Calu3 (cell line): Measurements from ENCODE around the gene COL5A1. TPM values are rescaled to one million over a fixed set of nuclear protein-coding genes. Genes with fewer than 3 reads are reported as not detected.

Experiments
- BruUV-seq: library from RNA; stranded (reverse); fragments of 400-500 nt; replicated peaks from 2 replicates; lab custom pipeline; 2021; lab: Mats Ljungman, UMichigan
- CTCF ChIA-PET: fragments of 300-600 bp; sonication (Branson Sonifier 250); formaldehyde crosslinking; loops from one replicate; lab custom pipeline; 2022; ENCODE audit warnings: antibody characterized with exemption; lab: Charles Lee
- DNase-seq: peaks from one replicate; pipeline ENCODE4 v3.0.0; 2022
- H3K27ac Mint-ChIP-seq: one replicate; pipeline ENCODE4 v1.8.0; 2022; ENCODE audit warnings: mixed read lengths; ENCODE audit not compliant: unreplicated experiment
- H3K27me3 Mint-ChIP-seq: one replicate; pipeline ENCODE4 v1.8.0; 2022; ENCODE audit warnings: mixed read lengths; ENCODE audit not compliant: unreplicated experiment
- H3K36me3 Mint-ChIP-seq: one replicate; pipeline ENCODE4 v1.8.0; 2022; ENCODE audit warnings: mild to moderate bottlenecking, moderate library complexity, mixed read lengths; ENCODE audit not compliant: insufficient read depth, unreplicated experiment
- H3K4me1 Mint-ChIP-seq: one replicate; pipeline ENCODE4 v1.8.0; 2022; ENCODE audit warnings: mild to moderate bottlenecking, low read depth, mixed read lengths; ENCODE audit not compliant: unreplicated experiment
- H3K4me3 Mint-ChIP-seq: one replicate; pipeline ENCODE4 v1.8.0; 2022; ENCODE audit warnings: mild to moderate bottlenecking, low read depth, moderate library complexity, mixed read lengths; ENCODE audit not compliant: unreplicated experiment
- H3K9me3 Mint-ChIP-seq: one replicate; pipeline ENCODE4 v1.8.0; 2022; ENCODE audit warnings: low read depth, mixed read lengths; ENCODE audit not compliant: unreplicated experiment
- intact Hi-C: fragments of 100-400 bp; cut with micrococcal nuclease; formaldehyde crosslinking; loops from one replicate; pipeline ENCODE4 v1.10.0; 2022; ENCODE audit not compliant: unreplicated experiment
- total RNA-seq: library from RNA; stranded (reverse); gene quantifications from 2 replicates; pipeline ENCODE4 v1.2.3, GENCODE V29; 2022
- TF ChIP-seq, protein P1 (sequence below): fragments of 200-600 bp; IDR thresholded peaks from one replicate; pipeline ENCODE4 v1.8.0; 2022; ENCODE audit warnings: antibody characterized with exemption; ENCODE audit not compliant: unreplicated experiment

Gene COL5A1
- total RNA-seq, 1 experiment from 2014 or later: not detected

DNA sequence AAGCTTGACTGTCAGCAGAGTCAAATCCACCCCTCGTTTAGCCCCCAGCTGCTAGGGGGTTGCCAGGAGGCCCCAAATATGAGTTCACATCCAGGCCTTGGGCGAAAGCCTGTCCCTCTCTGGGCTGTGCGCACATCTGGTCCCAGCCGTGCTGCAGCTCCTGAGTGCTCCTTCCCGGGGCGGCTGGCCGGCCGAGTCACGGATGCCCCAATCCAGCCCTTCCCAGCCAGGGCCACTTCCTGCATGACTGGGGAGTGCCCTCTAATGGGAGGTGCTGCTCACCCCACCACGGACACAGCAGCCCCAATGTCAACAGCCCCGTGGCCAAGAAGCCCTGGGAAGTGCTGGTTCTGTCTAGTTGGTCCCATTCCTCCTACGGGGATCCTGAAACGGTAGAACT, 135.6 kb downstream of the COL5A1 start:
- Mint-ChIP-seq H3K27me3 (no peaks in the 10 kb centered on the region), H3K4me3 (no peak overlapping the region), H3K4me1 (no peaks in the 10 kb centered on the region), H3K27ac (no peak overlapping the region), H3K9me3 (no peaks in the 10 kb centered on the region), H3K36me3 (no peaks in the 10 kb centered on the region)
- TF ChIP-seq, protein P1, sequence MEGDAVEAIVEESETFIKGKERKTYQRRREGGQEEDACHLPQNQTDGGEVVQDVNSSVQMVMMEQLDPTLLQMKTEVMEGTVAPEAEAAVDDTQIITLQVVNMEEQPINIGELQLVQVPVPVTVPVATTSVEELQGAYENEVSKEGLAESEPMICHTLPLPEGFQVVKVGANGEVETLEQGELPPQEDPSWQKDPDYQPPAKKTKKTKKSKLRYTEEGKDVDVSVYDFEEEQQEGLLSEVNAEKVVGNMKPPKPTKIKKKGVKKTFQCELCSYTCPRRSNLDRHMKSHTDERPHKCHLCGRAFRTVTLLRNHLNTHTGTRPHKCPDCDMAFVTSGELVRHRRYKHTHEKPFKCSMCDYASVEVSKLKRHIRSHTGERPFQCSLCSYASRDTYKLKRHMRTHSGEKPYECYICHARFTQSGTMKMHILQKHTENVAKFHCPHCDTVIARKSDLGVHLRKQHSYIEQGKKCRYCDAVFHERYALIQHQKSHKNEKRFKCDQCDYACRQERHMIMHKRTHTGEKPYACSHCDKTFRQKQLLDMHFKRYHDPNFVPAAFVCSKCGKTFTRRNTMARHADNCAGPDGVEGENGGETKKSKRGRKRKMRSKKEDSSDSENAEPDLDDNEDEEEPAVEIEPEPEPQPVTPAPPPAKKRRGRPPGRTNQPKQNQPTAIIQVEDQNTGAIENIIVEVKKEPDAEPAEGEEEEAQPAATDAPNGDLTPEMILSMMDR: no peak
- no TSS peak for BruUV-seq
- intact Hi-C loops: no loop called here
- DNase-seq: no peak
- CTCF ChIA-PET: no interaction called here

DNA sequence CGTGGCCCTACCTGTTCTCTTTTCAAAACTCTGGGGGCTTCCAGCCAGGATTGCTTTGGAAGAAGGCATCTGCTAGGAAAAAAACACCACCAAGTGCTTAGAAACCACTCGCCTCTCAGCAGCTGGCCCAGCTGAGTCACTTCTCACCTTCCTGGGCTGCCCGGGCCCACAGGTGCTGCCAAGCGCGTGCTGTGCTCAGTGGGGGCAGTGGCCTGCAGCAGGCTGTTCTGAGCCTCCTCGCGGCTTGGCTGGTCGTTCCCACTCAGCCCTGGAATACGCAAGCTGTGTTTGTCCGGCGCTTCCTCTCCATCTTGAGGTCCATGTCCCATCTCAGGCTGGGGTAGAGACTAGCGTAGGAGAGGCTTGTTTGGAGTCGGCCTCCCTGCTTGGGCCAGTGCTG, 136.6 kb downstream of the COL5A1 start:
- Mint-ChIP-seq H3K9me3 (no peaks in the 10 kb centered on the region), H3K27me3 (no peaks in the 10 kb centered on the region), H3K4me3 (no peak overlapping the region), H3K36me3 (no peaks in the 10 kb centered on the region), H3K27ac (no peak overlapping the region), H3K4me1 (no peaks in the 10 kb centered on the region)
- BruUV-seq: no TSS peak
- TF ChIP-seq, protein P1: no peak
- no peak for DNase-seq
- intact Hi-C loops: no loop called here
- CTCF ChIA-PET: no interaction called here

DNA sequence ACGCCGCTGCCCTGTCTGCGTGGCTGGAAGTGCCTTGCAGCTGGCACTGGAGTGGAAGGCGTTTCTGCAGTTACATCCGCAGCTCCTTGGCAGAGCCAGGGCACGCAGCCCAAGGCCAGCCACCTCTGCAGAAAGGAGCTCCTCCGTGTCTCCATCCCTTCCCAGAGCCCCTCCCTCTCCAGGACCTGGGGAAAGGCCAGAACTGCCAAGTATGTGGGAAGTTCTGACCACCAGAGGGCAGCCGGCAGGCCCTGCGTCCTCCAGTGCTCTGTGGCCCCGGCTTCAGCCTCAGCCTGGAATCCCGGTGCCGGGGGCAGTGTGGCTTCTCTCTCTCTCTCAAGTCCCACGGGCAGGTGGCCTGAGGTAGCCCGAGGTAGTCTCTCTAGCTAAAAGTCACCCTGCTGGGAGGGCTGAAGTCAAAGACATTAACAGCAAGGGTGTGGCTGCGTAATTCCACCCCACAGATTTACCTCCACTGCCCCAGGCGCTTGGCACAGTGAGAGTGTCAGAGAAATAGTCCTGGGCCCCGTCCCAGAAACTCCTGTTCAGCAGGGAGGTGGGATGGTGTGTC, 137.3 kb downstream of the COL5A1 start:
- TF ChIP-seq, protein P1: no peak
- Mint-ChIP-seq H3K27ac (no peak overlapping the region), H3K4me3 (no peak overlapping the region), H3K27me3 (no peaks in the 10 kb centered on the region), H3K9me3 (no peaks in the 10 kb centered on the region), H3K4me1 (no peaks in the 10 kb centered on the region), H3K36me3 (no peaks in the 10 kb centered on the region)
- CTCF ChIA-PET: no interaction called here
- no TSS peak for BruUV-seq
- DNase-seq: peak; percentile 47
- intact Hi-C loops: no loop called here

DNA sequence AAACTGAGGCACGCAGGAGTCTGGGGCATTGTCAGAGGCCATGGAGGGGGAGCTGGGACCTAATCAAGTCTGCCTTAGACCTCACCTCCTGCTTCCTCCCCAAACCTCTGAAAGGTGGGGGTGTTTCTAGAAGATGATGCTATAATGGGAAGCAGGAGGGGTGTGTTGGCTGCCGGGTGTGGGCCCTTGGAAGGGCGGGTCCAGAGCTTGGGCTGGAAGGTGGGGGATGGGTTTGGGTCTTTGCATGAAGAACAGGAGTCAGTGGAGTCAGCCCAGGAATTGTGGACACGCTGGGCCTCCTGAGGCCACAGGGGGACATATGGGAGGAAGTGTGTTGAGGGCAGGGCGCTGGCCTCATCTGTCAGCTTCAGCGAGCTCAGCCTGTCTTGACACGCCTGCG, 138.0 kb downstream of the COL5A1 start:
- no TSS peak for BruUV-seq
- intact Hi-C loops: no loop called here
- H3K4me3 Mint-ChIP-seq: no peak overlapping the region

More for the DNA sequence above, 138.0 kb downstream of the COL5A1 start:
- H3K27me3 Mint-ChIP-seq: no peaks in the 10 kb centered on the region
- H3K9me3 Mint-ChIP-seq: no peaks in the 10 kb centered on the region
- TF ChIP-seq, protein P1: no peak
- H3K27ac Mint-ChIP-seq: no peak overlapping the region
- no peaks in the 10 kb centered on the region for H3K36me3 Mint-ChIP-seq
- CTCF ChIA-PET: no interaction called here
- DNase-seq: no peak
- no peaks in the 10 kb centered on the region for H3K4me1 Mint-ChIP-seq
